ENCODE data around the gene ANAPC10.

Gene ANAPC10

GRCh38 chr4:145045180-145045579 lies 52.8 kb downstream of the ANAPC10 start:
- in situ Hi-C loops (cut with MboI; ENCODE audit: low pct_unique_long_range_greater_than_20kb, low sequenced_read_pairs, unreplicated experiment): no loop called here
- TF ChIP-seq CTCF (IDR thresholded peaks at IDR 0.05; ENCODE audit: extremely low read depth, insufficient read depth, missing control alignments): no peak
- DNase-seq (ENCODE audit: low spot score): no peak

GRCh38 chr4:145044341-145044740 lies 53.7 kb downstream of the ANAPC10 start:
- no peak for TF ChIP-seq CTCF (IDR thresholded peaks at IDR 0.05; ENCODE audit: extremely low read depth, insufficient read depth, missing control alignments)
- in situ Hi-C loops (cut with MboI; ENCODE audit: low pct_unique_long_range_greater_than_20kb, low sequenced_read_pairs, unreplicated experiment): no loop called here
- DNase-seq (ENCODE audit: low spot score): no peak

GRCh38 chr4:145043306-145043705 lies 54.7 kb downstream of the ANAPC10 start:
- TF ChIP-seq CTCF (IDR thresholded peaks at IDR 0.05; ENCODE audit: extremely low read depth, insufficient read depth, missing control alignments): no peak

GRCh38 chr4:145042601-145043285 lies 55.3 kb downstream of the ANAPC10 start:
- no peak for TF ChIP-seq CTCF (IDR thresholded peaks at IDR 0.05; ENCODE audit: extremely low read depth, insufficient read depth, missing control alignments)
- in situ Hi-C loops (cut with MboI; ENCODE audit: low pct_unique_long_range_greater_than_20kb, low sequenced_read_pairs, unreplicated experiment): no loop called here
- DNase-seq (ENCODE audit: low spot score): no peak

More at GRCh38 chr4:145043306-145043705, 54.7 kb downstream of the ANAPC10 start:
- no peak for DNase-seq (ENCODE audit: low spot score)
- in situ Hi-C loops (cut with MboI; ENCODE audit: low pct_unique_long_range_greater_than_20kb, low sequenced_read_pairs, unreplicated experiment): no loop called here

- no peak for DNase-seq (ENCODE audit: low spot score)
- TF ChIP-seq CTCF (IDR thresholded peaks at IDR 0.05; ENCODE audit: extremely low read depth, insufficient read depth, missing control alignments): no peak
- in situ Hi-C loops (cut with MboI; ENCODE audit: low pct_unique_long_range_greater_than_20kb, low sequenced_read_pairs, unreplicated experiment): no loop called here
These were observed 56.6 kb downstream of the ANAPC10 start for GRCh38 chr4:145041378-145041777.

GRCh38 chr4:145035494-145036136 lies 62.4 kb downstream of the ANAPC10 start:
- in situ Hi-C loops (cut with MboI; ENCODE audit: low pct_unique_long_range_greater_than_20kb, low sequenced_read_pairs, unreplicated experiment): no loop called here
- DNase-seq (ENCODE audit: low spot score): no peak
- no peak for TF ChIP-seq CTCF (IDR thresholded peaks at IDR 0.05; ENCODE audit: extremely low read depth, insufficient read depth, missing control alignments)

All from GM13977 (cell line).